GM21515 (cell line): Measurements from ENCODE around the gene NUP62CL.

Experiments used
- ATAC-seq: cut with Tn5 transposase; IDR thresholded peaks from one replicate; pipeline ENCODE4 v1.9.1; 2021; ENCODE audit not compliant: unreplicated experiment

NUP62CL gene

DNA sequence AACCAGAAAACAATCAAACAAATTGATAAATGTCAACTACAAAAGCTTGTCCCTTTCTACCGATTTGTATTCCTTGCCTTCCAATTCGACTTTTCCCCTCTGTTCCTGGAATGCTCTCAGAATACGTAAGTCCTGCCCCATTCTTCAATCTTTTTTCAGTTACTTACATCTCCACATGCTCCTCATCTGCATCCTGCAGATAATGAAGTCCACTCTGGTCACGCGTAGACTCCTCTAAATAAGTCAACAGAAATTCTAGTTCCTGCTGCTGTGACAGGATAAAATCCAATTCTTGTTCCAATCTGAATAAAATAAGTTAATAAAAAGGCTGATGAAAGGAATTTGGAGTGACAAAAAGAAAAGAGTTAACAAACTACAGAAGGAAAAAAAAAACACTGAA, 53.2 kb downstream of the NUP62CL start:
- no peak for ATAC-seq

GRCh38 chrX:107146670-107147069, 59.6 kb downstream of the NUP62CL start:
- ATAC-seq: no peak

DNA sequence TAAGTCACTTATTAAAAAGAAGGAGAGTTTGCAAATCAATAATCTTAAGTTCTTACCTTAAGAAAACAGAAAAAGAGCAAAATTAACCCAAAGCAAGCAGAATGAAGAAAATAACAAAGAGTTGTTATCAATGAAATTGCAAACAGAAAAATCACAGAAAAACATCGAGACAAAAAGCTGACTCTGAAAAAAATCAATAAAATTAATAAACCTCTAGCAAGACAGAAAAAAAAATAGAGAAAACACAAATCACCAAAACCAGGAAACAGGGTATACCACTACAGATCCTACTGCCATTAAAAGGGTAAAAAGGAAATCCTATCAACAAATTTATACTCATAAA, 70.3 kb downstream of the NUP62CL start:
- no peak for ATAC-seq

GRCh38 chrX:107135049-107135964, 70.9 kb downstream of the NUP62CL start:
- no peak for ATAC-seq

DNA sequence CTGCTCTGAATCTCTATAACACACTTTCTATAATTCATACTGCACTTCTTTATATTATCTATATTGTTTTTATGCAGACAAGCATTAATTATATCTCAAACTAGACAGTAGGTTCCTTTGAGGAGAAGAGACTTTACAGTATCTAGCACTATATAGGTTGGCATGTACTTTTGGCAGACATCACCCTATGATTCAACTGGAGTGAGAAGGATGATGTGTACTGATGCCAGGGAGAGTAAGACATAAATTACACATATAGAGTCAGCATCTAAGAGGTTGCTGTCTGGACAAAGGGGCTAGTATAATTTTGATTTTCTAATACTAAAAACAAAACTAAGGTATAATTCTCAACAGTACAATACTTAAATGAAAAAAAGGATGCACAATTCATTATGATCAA, 82.5 kb downstream of the NUP62CL start:
- ATAC-seq: no peak

DNA sequence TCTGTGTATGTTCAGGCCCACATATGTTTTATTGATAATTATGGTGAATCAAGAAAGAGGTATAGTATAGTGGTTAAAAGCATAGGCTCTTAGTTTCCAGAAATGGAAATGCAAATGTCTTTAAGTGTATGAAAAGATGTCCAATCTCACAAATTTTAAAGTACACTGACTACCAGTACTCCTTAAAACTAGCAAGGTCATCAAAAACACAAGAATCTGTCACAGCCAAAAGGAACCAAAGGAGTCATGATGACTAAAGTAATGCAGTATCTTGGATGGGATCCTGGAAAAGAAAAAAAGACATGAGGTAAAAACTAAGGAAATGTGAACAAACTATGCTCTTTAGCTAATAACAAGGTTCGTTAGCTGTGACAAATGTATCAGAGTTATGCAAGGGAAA, 87.0 kb downstream of the NUP62CL start:
- ATAC-seq: no peak

GRCh38 chrX:107118322-107119147, 87.7 kb downstream of the NUP62CL start, which contains the start of gene RBM41:
RBM41 (minus strand) TSS chrX:107118822; CDS start chrX:107118773, 49 bp downstream.
- ATAC-seq: peak; percentile 100

- no peak for ATAC-seq
Measured at GRCh38 chrX:107117993-107118321, 88.3 kb downstream of the NUP62CL start.

- ATAC-seq: no peak
Measured at GRCh38 chrX:107107459-107107858, 98.8 kb downstream of the NUP62CL start.

GRCh38 chrX:107102980-107103379, 103.3 kb downstream of the NUP62CL start:
- ATAC-seq: no peak

DNA sequence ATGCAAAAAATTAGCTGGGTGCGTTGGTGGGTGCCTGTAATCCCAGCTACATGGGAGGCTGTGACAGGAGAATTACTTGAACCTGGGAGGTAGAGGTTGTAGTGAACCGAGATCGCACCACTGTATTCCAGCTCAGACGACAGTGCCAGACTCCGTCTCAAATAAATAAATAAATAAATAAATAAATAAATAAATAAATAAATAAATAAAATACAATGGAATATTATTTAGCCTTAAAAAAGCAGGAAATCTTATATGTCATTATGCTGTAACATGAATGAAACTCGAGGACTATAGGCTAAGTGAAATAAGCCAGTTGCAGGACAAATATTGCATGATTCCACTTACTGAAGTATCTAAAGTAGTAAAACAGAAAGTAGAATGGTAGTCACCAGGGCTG, 130.1 kb downstream of the NUP62CL start:
- ATAC-seq: no peak
